ENCODE results near the gene ALK.

DNA sequence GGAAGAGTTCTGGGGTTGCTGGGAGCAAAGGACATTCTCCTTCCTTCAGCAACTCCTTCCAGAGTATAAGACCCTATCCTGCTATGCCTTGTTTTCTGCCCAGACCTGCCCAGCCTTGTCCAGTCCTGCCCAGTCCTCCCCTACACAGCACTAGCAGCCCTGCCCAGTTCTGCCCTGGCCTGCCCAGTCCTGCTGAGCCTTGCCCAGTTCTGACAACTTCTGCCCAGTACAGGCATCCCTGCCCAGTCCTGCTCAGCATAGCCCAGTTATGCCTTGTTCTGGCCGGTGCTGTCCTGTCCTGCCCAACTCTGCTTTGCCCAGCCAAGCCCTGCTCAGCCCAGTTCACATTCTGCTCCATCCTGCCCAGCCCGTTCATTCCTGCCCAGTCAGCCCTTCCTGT, 44.9 kb upstream of the ALK start:
- no peak for TF ChIP-seq EZH2 (IDR thresholded peaks at IDR 0.05; ENCODE audit: borderline replicate concordance, insufficient read depth, low read depth, low read length, poor library complexity, severe bottlenecking)
- TF ChIP-seq, protein P1, sequence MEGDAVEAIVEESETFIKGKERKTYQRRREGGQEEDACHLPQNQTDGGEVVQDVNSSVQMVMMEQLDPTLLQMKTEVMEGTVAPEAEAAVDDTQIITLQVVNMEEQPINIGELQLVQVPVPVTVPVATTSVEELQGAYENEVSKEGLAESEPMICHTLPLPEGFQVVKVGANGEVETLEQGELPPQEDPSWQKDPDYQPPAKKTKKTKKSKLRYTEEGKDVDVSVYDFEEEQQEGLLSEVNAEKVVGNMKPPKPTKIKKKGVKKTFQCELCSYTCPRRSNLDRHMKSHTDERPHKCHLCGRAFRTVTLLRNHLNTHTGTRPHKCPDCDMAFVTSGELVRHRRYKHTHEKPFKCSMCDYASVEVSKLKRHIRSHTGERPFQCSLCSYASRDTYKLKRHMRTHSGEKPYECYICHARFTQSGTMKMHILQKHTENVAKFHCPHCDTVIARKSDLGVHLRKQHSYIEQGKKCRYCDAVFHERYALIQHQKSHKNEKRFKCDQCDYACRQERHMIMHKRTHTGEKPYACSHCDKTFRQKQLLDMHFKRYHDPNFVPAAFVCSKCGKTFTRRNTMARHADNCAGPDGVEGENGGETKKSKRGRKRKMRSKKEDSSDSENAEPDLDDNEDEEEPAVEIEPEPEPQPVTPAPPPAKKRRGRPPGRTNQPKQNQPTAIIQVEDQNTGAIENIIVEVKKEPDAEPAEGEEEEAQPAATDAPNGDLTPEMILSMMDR (IDR thresholded peaks at IDR 0.05) = no peak
